Skeletal muscle tissue (tissue), 4 donors: ENCODE data around the gene HTR1D. TPM values are rescaled to one million over a fixed set of nuclear protein-coding genes. Genes with fewer than 3 reads are reported as not detected.
A peak's percentile ranks its signal among the peaks of the same experiment; 100 is the strongest.

ENCODE experiments used
- H3K27ac ChIP-seq: one replicate; pipeline ENCODE4 v1.7.0; 2013; ENCODE audit warnings: mild to moderate bottlenecking, low read depth, low read length, inconsistent platforms
- H3K27me3 ChIP-seq, 3 donors: one replicate each; pipeline ENCODE4 v1.7.0; 2013; ENCODE audit warnings: low read length in 3 of 3; ENCODE audit not compliant: control insufficient read depth in 3 of 3, insufficient read depth in 3 of 3
- H3K36me3 ChIP-seq, 3 donors: one replicate each; pipeline ENCODE4 v1.7.0; 2013; ENCODE audit warnings: low read length in 3 of 3; ENCODE audit not compliant: control insufficient read depth in 3 of 3, insufficient read depth in 3 of 3
- H3K4me1 ChIP-seq, 3 donors: one replicate each; pipeline ENCODE4 v1.7.0; 2013; ENCODE audit warnings: low read length in 3 of 3, mild to moderate bottlenecking in 3 of 3; ENCODE audit not compliant: control insufficient read depth in 3 of 3, insufficient read depth in 3 of 3
- H3K4me3 ChIP-seq, 3 donors: one replicate each; pipeline ENCODE4 v1.7.0; 2013; ENCODE audit warnings: low read length in 3 of 3
- H3K9ac ChIP-seq, 3 donors: one replicate each; pipeline ENCODE4 v1.7.0; 2013; ENCODE audit warnings: low read length in 3 of 3, mild to moderate bottlenecking in 3 of 3, moderate library complexity in 2 of 3, low read depth in 1 of 3
- H3K9me3 ChIP-seq, 3 donors: one replicate each; pipeline ENCODE4 v1.7.0; 2013; ENCODE audit warnings: low read length in 3 of 3; ENCODE audit not compliant: control insufficient read depth in 3 of 3
- total RNA-seq: library from RNA; depleted of rRNA; stranded (reverse); fragments of >200 nt; gene quantifications from one replicate; pipeline ENCODE4 v1.2.3, GENCODE V29; 2014
- donor health status: Osteomylitis.

Gene HTR1D
- total RNA-seq, 1 donor from 2014 or later, result not detected

DNA sequence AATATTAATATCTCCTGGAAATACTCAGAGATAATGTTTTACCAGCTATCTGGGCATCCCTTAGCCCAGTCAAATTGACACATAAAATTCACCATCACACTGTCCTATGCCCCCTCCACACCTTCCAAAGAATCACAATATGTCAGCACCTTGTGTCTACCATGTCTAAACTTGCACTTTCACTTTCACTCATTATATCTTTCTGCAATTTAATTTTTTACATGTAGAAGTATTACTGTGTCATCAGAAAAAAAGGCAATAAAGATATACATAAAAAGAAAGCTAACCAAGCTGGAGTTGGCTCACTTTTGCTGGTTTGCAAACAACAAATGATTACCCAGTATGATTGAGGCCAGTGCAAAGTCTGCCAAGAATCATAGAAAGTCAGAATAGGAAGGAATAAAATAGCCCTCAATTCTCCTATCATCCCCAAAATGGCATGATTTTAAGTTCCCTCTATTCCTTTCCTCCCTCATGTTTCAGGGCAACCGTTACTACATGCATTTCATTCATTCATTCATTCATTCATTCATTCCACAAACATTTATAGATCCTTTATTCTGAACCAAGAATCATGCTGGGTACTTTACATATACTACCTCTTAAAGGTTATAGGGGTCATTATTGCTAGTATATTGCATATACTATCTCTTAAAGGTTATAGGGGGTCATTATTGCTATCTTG lies 42.7 kb downstream of the HTR1D start:
- no peak overlapping the region for H3K27ac ChIP-seq
- H3K9me3 ChIP-seq, result no peaks in the 10 kb centered on the region
- H3K4me1 ChIP-seq, result peaks cover 9 to 17% (median 12%) of the 10 kb centered on the region in 3 donors
- no peak overlapping the region for H3K4me3 ChIP-seq
- H3K9ac ChIP-seq, result no peak overlapping the region
- no peaks in the 10 kb centered on the region for H3K36me3 ChIP-seq
- H3K27me3 ChIP-seq, result peaks cover 0 to 4% (median 0%) of the 10 kb centered on the region in 3 donors

DNA sequence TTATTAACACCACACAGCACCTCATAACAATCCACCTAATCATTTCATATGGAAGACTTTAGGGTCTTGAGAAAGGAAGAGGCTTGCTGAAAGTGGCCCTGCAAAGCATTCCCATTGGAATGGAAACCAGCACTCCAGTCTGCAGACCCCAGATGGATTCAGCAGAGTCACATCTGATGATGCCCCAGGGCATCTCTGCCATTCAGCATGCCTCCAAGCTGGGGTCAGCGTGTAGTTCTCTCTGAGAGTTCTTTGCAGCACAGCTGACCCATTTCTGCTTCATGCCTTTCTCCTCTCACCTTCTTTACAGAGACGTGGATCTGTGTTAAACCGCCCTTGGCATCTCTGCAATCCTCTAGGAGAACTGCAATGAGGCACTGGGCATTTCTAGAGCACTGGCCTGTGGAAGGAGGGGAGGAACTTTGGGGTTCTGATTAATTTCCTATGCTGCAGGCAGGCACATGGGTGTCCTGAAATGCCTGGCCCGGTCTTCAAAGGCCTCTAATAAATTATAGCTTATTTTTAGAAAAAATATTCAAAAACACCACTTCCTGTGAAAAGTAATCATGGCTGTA lies 46.0 kb downstream of the HTR1D start:
- no peaks in the 10 kb centered on the region for H3K36me3 ChIP-seq
- H3K27ac ChIP-seq, result no peak overlapping the region

DNA sequence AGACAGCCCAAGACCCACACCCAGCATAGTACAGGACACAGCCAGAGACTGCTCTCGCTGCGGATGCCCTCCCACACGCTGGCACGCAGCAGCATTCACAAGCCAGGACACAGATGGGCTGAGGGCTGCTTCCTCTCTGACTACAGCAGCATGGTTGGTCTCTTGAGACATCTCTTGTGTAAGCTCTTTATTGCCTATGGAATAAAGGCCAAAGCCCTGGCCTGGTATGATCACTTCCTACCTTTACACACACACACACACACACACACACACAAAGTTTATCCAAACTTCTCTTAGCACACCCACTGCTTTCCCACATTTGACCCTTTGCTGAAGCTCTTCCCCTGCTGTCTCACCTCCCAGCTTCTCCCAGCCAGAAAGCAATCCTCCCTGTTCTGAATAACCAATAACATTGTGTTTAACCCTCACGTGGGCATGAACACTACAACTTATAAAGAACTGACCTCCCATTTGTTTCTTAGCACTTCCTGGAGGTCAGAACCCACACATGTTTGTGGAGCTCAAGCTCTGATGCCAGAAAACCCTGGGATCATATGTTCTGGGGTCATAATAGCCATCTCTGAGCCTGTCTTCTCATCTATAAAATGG lies 47.5 kb downstream of the HTR1D start:
- H3K4me1 ChIP-seq, result peaks cover 10 to 14% (median 14%) of the 10 kb centered on the region in 3 donors
- peak overlapping the region; percentile 85 for H3K27ac ChIP-seq
- H3K4me3 ChIP-seq, result peak overlapping the region in 1 of 3 donors; percentile 43

More for the DNA sequence above, 46.0 kb downstream of the HTR1D start:
- Histone ChIP-seq H3K9me3 (no peaks in the 10 kb centered on the region), H3K9ac (no peak overlapping the region), H3K4me1 (peaks cover 10 to 14% (median 11%) of the 10 kb centered on the region in 3 donors), H3K27me3 (no peaks in the 10 kb centered on the region), H3K4me3 (no peak overlapping the region)

DNA sequence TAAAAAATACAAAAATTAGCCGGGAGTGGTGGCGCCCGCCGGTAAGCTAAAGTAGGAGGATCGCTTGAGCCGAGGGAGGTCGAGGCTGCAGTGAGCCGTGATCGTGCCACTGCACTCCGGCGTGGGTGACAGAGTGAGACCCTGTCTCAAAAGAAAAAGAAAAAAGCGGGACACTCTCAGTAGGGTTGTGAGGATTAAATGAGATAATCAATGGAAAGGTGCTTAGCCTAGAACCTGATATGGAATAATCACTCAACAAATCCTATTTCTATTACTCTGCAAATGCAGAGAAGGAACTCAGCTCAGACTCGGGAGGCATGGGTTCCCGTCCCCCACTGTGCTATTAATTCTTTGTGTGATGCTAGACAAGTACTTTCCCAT lies 48.1 kb downstream of the HTR1D start:
- H3K9me3 ChIP-seq, result no peaks in the 10 kb centered on the region
- peaks cover 10 to 14% (median 14%) of the 10 kb centered on the region in 3 donors for H3K4me1 ChIP-seq
- peak overlapping the region; percentile 85 for H3K27ac ChIP-seq
- no peaks in the 10 kb centered on the region for H3K36me3 ChIP-seq
- no peaks in the 10 kb centered on the region for H3K27me3 ChIP-seq
- peak overlapping the region; percentile 43 to 83 (median 78) for H3K4me3 ChIP-seq
- no peak overlapping the region for H3K9ac ChIP-seq

More for the DNA sequence above, 47.5 kb downstream of the HTR1D start:
- Histone ChIP-seq H3K9ac (peak overlapping the region in 1 of 3 donors; percentile 45), H3K9me3 (no peaks in the 10 kb centered on the region), H3K27me3 (no peaks in the 10 kb centered on the region), H3K36me3 (no peaks in the 10 kb centered on the region)

DNA sequence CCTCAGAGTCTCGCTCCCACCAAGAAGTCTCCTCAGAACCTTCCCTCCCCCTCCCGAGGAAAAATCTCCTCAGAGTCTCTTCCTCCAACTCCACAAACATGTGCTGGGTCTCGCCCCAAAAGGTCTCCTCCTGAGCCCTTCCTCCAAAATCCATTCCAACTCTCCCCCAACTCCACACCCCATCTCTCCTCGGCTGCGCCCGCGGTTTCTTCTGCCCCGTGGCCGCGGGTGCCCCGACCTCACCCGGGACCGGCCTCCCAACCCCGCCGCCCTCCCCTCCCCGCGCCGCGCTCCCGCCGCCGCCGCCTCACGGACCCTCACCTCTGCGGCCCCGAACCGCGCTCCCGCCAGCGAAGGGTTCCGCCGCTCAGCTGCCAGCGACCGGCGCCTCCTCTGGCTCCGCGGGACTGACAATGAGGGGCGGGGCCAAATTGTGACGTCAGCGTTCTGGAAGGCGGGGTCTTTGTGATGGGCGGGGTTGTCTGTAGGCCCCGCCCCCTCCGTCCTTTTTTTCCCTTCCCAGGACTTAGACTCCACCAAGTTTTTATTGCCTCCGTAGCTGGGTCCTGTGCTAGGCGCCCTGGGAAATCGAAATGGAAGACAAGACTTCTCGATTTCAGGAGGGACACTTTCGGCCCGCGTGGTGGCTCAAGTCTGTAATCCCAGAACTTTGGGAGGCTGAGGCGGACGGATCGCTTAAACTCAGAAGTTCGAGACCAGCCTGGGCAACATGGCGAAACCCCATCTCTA lies 48.7 kb downstream of the HTR1D start, which contains the start of gene LUZP1:
TSS of gene LUZP1 (minus strand) at position 412 of the 750 bp plus-strand sequence.
- Histone ChIP-seq H3K27me3 (no peaks in the 10 kb centered on the region), H3K9me3 (no peaks in the 10 kb centered on the region), H3K4me1 (peaks cover 10 to 14% (median 14%) of the 10 kb centered on the region in 3 donors), H3K4me3 (peak within 1 kb of the TSS; percentile 78 to 90 (median 83)), H3K36me3 (no peaks in the 10 kb centered on the region), H3K27ac (peak within 1 kb of the TSS; percentile 85), H3K9ac (peak within 1 kb of the TSS; percentile 76 to 78 (median 76))

DNA sequence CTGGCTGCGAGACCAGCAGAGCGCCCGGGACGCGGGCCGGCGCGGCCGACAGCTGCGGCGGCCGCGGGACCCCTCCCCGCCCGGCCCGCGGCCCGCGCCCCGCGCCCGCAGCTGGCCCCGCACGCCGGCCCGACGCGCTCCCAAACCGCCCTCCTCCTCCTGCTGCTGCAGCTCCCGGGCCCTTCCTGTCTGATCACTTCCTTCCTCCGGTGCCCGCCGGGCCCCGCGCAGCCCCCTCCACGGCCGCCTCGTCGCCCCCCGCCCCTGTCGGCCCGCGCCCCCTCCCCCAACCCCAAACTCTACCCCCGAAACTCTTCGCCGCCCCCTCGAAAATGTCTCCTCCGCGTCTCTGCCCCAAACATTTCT lies 49.2 kb downstream of the HTR1D start:
- peak overlapping the region; percentile 76 to 78 (median 76) for H3K9ac ChIP-seq
- H3K4me1 ChIP-seq, result peaks cover 10 to 14% (median 14%) of the 10 kb centered on the region in 3 donors
- peak overlapping the region; percentile 78 to 90 (median 83) for H3K4me3 ChIP-seq
- no peaks in the 10 kb centered on the region for H3K9me3 ChIP-seq
- no peaks in the 10 kb centered on the region for H3K27me3 ChIP-seq
- H3K36me3 ChIP-seq, result no peaks in the 10 kb centered on the region
- peak overlapping the region; percentile 85 for H3K27ac ChIP-seq

DNA sequence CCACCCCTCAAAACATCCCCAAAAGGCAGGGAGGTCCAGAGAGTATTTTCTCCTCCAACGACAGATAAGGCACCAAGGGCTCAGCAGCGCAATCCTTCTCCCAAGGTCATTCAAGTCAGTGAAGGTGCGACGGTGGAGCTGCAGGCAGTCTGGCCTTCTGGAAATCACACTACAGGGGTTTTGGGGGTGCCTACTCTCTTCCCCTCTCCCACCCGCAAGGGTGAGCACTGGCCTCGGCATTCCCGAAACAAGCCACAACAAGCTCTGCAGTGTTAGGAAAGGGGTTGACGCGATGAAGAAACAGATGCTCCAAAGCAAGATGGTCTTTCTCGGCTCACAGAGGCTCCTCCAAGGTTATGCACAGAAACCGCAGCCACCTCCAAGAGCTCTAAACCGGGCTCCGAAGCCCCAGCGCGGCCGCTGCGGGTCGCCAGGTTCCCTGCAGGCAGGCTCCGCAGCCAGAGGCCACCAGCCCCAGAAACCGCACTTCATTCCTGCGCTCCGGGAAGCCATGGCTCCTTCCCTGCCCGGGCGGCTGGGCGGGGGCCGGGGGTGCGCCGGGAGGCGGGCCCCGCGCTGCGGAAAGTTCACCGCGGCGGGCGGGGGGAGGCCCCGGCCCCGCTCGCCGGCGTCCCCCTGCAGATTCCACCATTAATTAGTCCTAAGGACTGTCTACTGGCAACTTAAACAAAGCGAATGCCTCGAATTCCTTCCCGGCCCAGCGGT lies 49.8 kb downstream of the HTR1D start:
- Histone ChIP-seq H3K27me3 (no peaks in the 10 kb centered on the region), H3K36me3 (no peaks in the 10 kb centered on the region), H3K27ac (peak overlapping the region; percentile 51), H3K4me3 (peak overlapping the region; percentile 72 to 83 (median 78)), H3K9ac (peak overlapping the region; percentile 76 to 78 (median 76)), H3K4me1 (peaks cover 10 to 14% (median 14%) of the 10 kb centered on the region in 3 donors), H3K9me3 (no peaks in the 10 kb centered on the region)

DNA sequence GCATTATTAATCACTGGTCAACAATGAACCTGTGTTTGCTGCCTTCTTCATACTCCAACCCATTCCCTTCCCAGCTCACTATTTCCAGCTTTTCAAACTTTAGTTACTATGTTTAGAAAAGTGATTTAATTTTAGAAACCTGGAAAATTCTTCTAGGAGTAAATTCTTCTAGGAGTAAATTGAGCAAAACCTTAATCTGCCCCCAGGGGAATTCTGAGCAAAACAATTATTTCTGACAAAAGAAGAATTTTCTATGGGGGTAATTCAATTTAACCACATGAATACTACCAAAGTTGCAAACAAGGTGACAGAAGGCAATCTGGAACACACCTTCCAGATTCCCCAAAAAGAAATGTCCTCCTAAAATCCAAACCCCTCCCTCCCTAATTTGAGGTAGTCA lies 50.4 kb downstream of the HTR1D start:
- H3K27me3 ChIP-seq, result no peaks in the 10 kb centered on the region
- H3K4me1 ChIP-seq, result peaks cover 10 to 14% (median 14%) of the 10 kb centered on the region in 3 donors

DNA sequence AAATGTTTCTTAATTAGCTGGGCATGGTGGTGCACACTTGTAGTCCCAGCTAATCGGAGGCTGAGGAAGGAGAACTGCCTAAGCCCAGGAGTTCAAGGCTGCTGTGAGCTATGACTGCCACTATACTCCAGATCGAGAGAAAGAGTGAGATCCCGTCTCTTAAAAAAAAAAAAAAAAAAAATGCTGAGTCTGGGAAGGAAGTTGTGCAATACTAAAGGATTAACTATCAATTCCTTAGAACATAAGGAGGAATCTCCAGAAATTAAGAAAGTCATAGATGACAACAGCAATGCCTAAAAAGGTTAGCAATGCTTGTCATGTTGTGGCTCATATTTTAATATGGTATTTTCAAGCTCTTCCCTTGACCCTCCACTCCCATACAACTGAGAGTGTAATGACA lies 53.9 kb downstream of the HTR1D start:
- H3K9me3 ChIP-seq, result no peaks in the 10 kb centered on the region
- H3K27ac ChIP-seq, result no peak overlapping the region
- no peaks in the 10 kb centered on the region for H3K27me3 ChIP-seq
- no peaks in the 10 kb centered on the region for H3K36me3 ChIP-seq
- no peak overlapping the region for H3K4me3 ChIP-seq
- no peak overlapping the region for H3K9ac ChIP-seq
- peaks cover 5 to 6% (median 5%) of the 10 kb centered on the region in 3 donors for H3K4me1 ChIP-seq

More for the DNA sequence above, 50.4 kb downstream of the HTR1D start:
- no peaks in the 10 kb centered on the region for H3K9me3 ChIP-seq
- H3K27ac ChIP-seq, result peak overlapping the region; percentile 51
- peak overlapping the region in 2 of 3 donors; percentile 76 to 78 for H3K9ac ChIP-seq
- H3K4me3 ChIP-seq, result peak overlapping the region; percentile 72 to 83 (median 78)
- no peaks in the 10 kb centered on the region for H3K36me3 ChIP-seq
